NT2/D1 (cell line): Measurements from ENCODE around the gene APOF.

ENCODE experiments used
- DNase-seq: peaks from one replicate; pipeline ENCODE4 v3.0.0-alpha.2; 2011; ENCODE audit warnings: low read depth, low spot score
- H3K27me3 ChIP-seq: 2 replicates; pipeline ENCODE4 v1.6.0; 2011; ENCODE audit warnings: mild to moderate bottlenecking; ENCODE audit not compliant: insufficient read length, insufficient read depth
- H3K36me3 ChIP-seq: 2 replicates; pipeline ENCODE4 v1.6.1; 2011; ENCODE audit warnings: mild to moderate bottlenecking, low read length, mixed read lengths; ENCODE audit not compliant: insufficient read depth, insufficient read length
- H3K4me1 ChIP-seq: 2 replicates; pipeline ENCODE4 v1.5.1; 2011; ENCODE audit not compliant: insufficient read depth, insufficient read length
- H3K4me3 ChIP-seq: 2 replicates; pipeline ENCODE4 v1.5.1; 2011; ENCODE audit warnings: low read depth; ENCODE audit not compliant: insufficient read length
- H3K9ac ChIP-seq: 2 replicates; pipeline ENCODE4 v1.6.0; 2011; ENCODE audit warnings: low read depth; ENCODE audit not compliant: insufficient read length
- H3K9me3 ChIP-seq: 2 replicates; pipeline ENCODE4 v1.5.1; 2011; ENCODE audit warnings: mild to moderate bottlenecking, low read length; ENCODE audit not compliant: insufficient read depth
- SUZ12 ChIP-seq: IDR thresholded peaks from 2 replicates; pipeline ENCODE4 v1.6.1; 2011; ENCODE audit not compliant: insufficient read length, insufficient read depth; ENCODE audit errors: extremely low read depth
- YY1 ChIP-seq: IDR thresholded peaks from 2 replicates; pipeline ENCODE4 v1.6.1; 2011; ENCODE audit not compliant: insufficient read length, insufficient read depth
- ZNF274 ChIP-seq: IDR thresholded peaks from 2 replicates; pipeline ENCODE4 v1.6.1; 2011; ENCODE audit warnings: mild to moderate bottlenecking, low read depth, low read length

The APOF gene

DNA sequence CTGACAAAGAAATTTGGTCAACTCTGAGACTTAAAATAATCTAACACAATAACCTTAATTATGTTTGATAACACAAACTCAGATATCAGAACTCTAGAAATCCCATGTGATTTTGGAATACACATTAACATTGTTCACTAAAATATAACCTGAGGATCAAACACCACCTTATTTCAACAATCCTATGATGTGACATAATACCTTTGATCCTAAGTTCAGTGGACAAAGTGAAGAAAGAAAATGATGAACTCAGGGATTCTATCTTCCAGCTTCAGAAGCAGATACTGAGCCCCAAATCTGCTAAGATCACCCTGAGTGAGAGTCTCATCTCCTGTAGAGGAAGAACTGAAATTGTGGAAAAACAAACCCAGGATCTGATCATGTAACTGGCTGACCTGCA, 35.7 kb upstream of the APOF start:
- Histone ChIP-seq H3K9me3 (peaks cover 35% of the 10 kb centered on the region), H3K4me3 (no peak overlapping the region), H3K4me1 (no peaks in the 10 kb centered on the region), H3K27me3 (no peaks in the 10 kb centered on the region), H3K9ac (no peak overlapping the region), H3K36me3 (no peaks in the 10 kb centered on the region)
- DNase-seq: no peak
- TF ChIP-seq SUZ12 (no peak), YY1 (no peak), ZNF274 (no peak)

- no peak overlapping the region for H3K9ac ChIP-seq
- H3K36me3 ChIP-seq: no peaks in the 10 kb centered on the region
- H3K9me3 ChIP-seq: peaks cover 13% of the 10 kb centered on the region; the same call in 1 of the 2 replicates
- no peak for DNase-seq
- H3K4me1 ChIP-seq: no peaks in the 10 kb centered on the region
- H3K27me3 ChIP-seq: no peaks in the 10 kb centered on the region
- TF ChIP-seq SUZ12: no peak
- TF ChIP-seq YY1: no peak
- TF ChIP-seq ZNF274: no peak
- no peak overlapping the region for H3K4me3 ChIP-seq
Measured at GRCh38 chr12:56392331-56392730, 29.7 kb upstream of the APOF start.

DNA sequence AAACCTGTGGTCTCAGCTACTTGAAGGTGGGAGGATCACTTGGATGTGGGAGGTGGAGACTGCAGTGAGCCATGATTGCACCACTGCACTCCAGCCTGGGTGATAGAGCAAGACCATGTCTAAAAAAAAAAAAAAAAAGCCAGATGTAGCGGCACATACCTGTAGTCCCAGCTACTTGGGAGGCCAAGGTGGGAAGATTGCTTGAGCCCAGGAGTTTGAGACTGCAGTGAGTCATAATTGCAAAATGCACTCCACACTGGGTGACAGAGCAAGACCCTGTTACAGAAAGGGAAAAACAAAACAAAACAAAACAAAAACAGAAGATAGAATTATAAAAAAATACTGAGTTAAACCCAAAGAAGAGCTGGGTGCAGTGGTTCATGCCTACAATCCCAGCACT, 29.1 kb upstream of the APOF start:
- no peak for DNase-seq
- Histone ChIP-seq H3K4me3 (no peak overlapping the region), H3K4me1 (no peaks in the 10 kb centered on the region), H3K36me3 (no peaks in the 10 kb centered on the region), H3K9me3 (peaks cover 8% of the 10 kb centered on the region; the same call in 1 of the 2 replicates), H3K27me3 (no peaks in the 10 kb centered on the region), H3K9ac (no peak overlapping the region)
- TF ChIP-seq SUZ12 (no peak), ZNF274 (no peak), YY1 (no peak)

- TF ChIP-seq SUZ12: no peak
- TF ChIP-seq YY1: no peak
- no peak for TF ChIP-seq ZNF274
- Histone ChIP-seq H3K9me3 (0 out of 2 replicates have a peak, but pooled peaks cover 5% of the 10 kb centered on the region), H3K36me3 (no peaks in the 10 kb centered on the region), H3K4me3 (no peak overlapping the region), H3K27me3 (no peaks in the 10 kb centered on the region), H3K4me1 (no peaks in the 10 kb centered on the region), H3K9ac (no peak overlapping the region)
- DNase-seq: no peak
Measured at GRCh38 chr12:56389412-56389811, 26.8 kb upstream of the APOF start.

DNA sequence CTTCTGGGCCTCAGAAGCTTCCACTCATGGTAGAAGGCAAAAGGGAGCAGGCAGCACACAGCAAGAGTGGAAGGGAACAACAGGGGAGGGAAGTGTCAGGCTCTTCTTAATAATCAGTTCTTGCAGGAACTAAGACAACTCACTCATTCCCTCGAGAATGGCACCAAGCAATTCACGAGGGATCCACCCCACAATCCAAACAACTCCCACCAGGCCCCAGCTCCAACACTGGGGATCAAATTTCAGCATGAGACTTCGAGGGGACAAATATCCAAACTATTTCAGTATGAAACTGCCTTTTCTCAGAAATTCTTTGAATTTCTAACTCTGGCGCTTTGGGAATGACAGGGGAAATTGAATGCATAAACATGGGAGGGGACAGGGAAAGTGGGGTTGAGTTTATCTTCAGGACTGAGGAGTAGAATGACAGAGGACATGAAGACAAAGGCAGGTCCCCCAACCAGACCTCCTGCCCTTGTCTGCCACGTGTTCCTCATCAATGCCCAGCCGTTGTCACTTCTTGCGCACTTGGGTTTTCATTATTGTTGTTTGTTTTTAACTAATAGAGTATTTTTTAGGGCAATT, 24.6 kb upstream of the APOF start:
- DNase-seq: no peak
- H3K9me3 ChIP-seq: no peaks in the 10 kb centered on the region
- no peaks in the 10 kb centered on the region for H3K27me3 ChIP-seq
- H3K9ac ChIP-seq: no peak overlapping the region
- H3K4me3 ChIP-seq: no peak overlapping the region
- no peak for TF ChIP-seq YY1
- no peak for TF ChIP-seq ZNF274
- H3K36me3 ChIP-seq: no peaks in the 10 kb centered on the region
- H3K4me1 ChIP-seq: no peaks in the 10 kb centered on the region

DNA sequence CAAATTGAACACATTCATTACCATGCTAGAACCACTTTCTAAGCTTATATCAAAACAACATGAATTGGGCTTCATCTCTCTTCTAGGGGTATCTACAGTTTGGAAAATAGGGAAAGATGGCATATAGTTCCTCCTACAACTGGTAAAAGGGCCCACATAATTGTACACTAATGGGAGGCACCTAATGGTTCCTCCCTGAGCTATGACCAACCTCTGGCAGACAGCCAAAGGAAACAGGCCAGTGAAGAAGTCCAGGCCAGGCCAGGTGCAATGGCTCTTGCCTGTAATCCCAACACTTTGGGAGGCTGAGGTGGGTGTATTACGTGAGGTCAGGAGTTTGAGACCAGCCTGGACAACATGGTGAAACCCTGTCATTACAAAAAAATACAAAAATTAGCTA, 23.2 kb upstream of the APOF start:
- no peak for TF ChIP-seq SUZ12
- Histone ChIP-seq H3K9ac (no peak overlapping the region), H3K4me1 (no peaks in the 10 kb centered on the region), H3K4me3 (no peak overlapping the region), H3K36me3 (no peaks in the 10 kb centered on the region), H3K27me3 (no peaks in the 10 kb centered on the region), H3K9me3 (no peaks in the 10 kb centered on the region)
- no peak for DNase-seq

GRCh38 chr12:56382611-56383010, 20.0 kb upstream of the APOF start:
- Histone ChIP-seq H3K36me3 (no peaks in the 10 kb centered on the region), H3K9ac (no peak overlapping the region), H3K9me3 (no peaks in the 10 kb centered on the region), H3K27me3 (no peaks in the 10 kb centered on the region), H3K4me3 (no peak overlapping the region), H3K4me1 (no peaks in the 10 kb centered on the region)
- DNase-seq: no peak
- no peak for TF ChIP-seq YY1
- TF ChIP-seq ZNF274: no peak
- TF ChIP-seq SUZ12: no peak

GRCh38 chr12:56377989-56378316, 15.3 kb upstream of the APOF start:
- no peak overlapping the region for H3K9ac ChIP-seq
- DNase-seq: no peak
- no peaks in the 10 kb centered on the region for H3K4me1 ChIP-seq

More at GRCh38 chr12:56377989-56378316, 15.3 kb upstream of the APOF start:
- Histone ChIP-seq H3K4me3 (no peak overlapping the region), H3K27me3 (no peaks in the 10 kb centered on the region), H3K9me3 (peaks cover 11% of the 10 kb centered on the region; the same call in 1 of the 2 replicates), H3K36me3 (no peaks in the 10 kb centered on the region)
- TF ChIP-seq YY1: no peak
- TF ChIP-seq ZNF274: no peak
- no peak for TF ChIP-seq SUZ12
